Measurements from ENCODE around the gene TLR9. TPM values are rescaled to one million over a fixed set of nuclear protein-coding genes. Genes with fewer than 3 reads are reported as not detected.
"Not testable (repeated sequence)": the region's sequence is repeated elsewhere in the genome, so short reads cannot be mapped to it uniquely, and the experiment has no call there.

TLR9 gene
- polyA plus RNA-seq (2013, experiment 1 of 2) = 0.15 TPM
- polyA plus RNA-seq (2013, experiment 2 of 2) = not detected

GRCh38 chr3:52225452-52226228, at the start of gene TLR9:
TLR9 (minus strand) TSS chr3:52225645; CDS start chr3:52225529, 116 bp downstream.
- 92 to 98% methylated on average over 4 to 5 of the region's 9 CpGs for WGBS, 2 experiments (ENCODE audit: insufficient coverage in 2 of 2)
- Histone ChIP-seq H3K4me1 (ENCODE audit: control insufficient read depth, insufficient read depth, low read length, poor library complexity, severe bottlenecking) (no peaks in the 10 kb centered on the region), H3K36me3 (ENCODE audit: control insufficient read depth, insufficient read depth, low read length) (peaks cover 25% of the 10 kb centered on the region), H3K27ac (ENCODE audit: low read depth, low read length, severe bottlenecking) (no peak within 1 kb of the TSS), H3K4me3 (ENCODE audit: extremely low read depth, insufficient read depth, low read length, poor library complexity, severe bottlenecking) (no peak within 1 kb of the TSS), H3K9me3 (ENCODE audit: control insufficient read depth, low read length) (no peaks in the 10 kb centered on the region)

GRCh38 chr3:52274781-52275180, 49.3 kb upstream of the TLR9 start:
- WGBS, 2 experiments (ENCODE audit: insufficient coverage in 2 of 2) = 91 to 98% methylated on average over 9 to 13 of the region's 18 CpGs
- not testable (repeated sequence) for H3K27ac ChIP-seq (ENCODE audit: low read depth, low read length, severe bottlenecking); H3K4me1 ChIP-seq (ENCODE audit: control insufficient read depth, insufficient read depth, low read length, poor library complexity, severe bottlenecking); H3K9me3 ChIP-seq (ENCODE audit: control insufficient read depth, low read length); H3K4me3 ChIP-seq (ENCODE audit: extremely low read depth, insufficient read depth, low read length, poor library complexity, severe bottlenecking)
- peaks cover 57% of the 10 kb centered on the region for H3K36me3 ChIP-seq (ENCODE audit: control insufficient read depth, insufficient read depth, low read length)

- H3K4me1 ChIP-seq (ENCODE audit: control insufficient read depth, insufficient read depth, low read length, poor library complexity, severe bottlenecking) = peaks cover 3% of the 10 kb centered on the region
- no peak overlapping the region for H3K27ac ChIP-seq (ENCODE audit: low read depth, low read length, severe bottlenecking)
- no peak overlapping the region for H3K4me3 ChIP-seq (ENCODE audit: extremely low read depth, insufficient read depth, low read length, poor library complexity, severe bottlenecking)
- WGBS, 2 experiments (ENCODE audit: insufficient coverage in 2 of 2) = no CpG with 5 or more reads among the region's 3 CpGs
- H3K9me3 ChIP-seq (ENCODE audit: control insufficient read depth, low read length) = no peaks in the 10 kb centered on the region
- peaks cover 77% of the 10 kb centered on the region for H3K36me3 ChIP-seq (ENCODE audit: control insufficient read depth, insufficient read depth, low read length)
Measured at GRCh38 chr3:52272831-52273230, 47.4 kb upstream of the TLR9 start.

GRCh38 chr3:52272172-52272571, 46.7 kb upstream of the TLR9 start:
- H3K36me3 ChIP-seq (ENCODE audit: control insufficient read depth, insufficient read depth, low read length) = peaks cover 84% of the 10 kb centered on the region

GRCh38 chr3:52270252-52270754, 44.9 kb upstream of the TLR9 start:
- 94 to 95% methylated on average over 8 to 9 of the region's 9 CpGs for WGBS, 2 experiments (ENCODE audit: insufficient coverage in 2 of 2)
- peaks cover 94% of the 10 kb centered on the region for H3K36me3 ChIP-seq (ENCODE audit: control insufficient read depth, insufficient read depth, low read length)
- H3K4me3 ChIP-seq (ENCODE audit: extremely low read depth, insufficient read depth, low read length, poor library complexity, severe bottlenecking) = no peak overlapping the region
- H3K27ac ChIP-seq (ENCODE audit: low read depth, low read length, severe bottlenecking) = no peak overlapping the region
- H3K4me1 ChIP-seq (ENCODE audit: control insufficient read depth, insufficient read depth, low read length, poor library complexity, severe bottlenecking) = no peaks in the 10 kb centered on the region
- H3K9me3 ChIP-seq (ENCODE audit: control insufficient read depth, low read length) = no peaks in the 10 kb centered on the region

More at GRCh38 chr3:52272172-52272571, 46.7 kb upstream of the TLR9 start:
- not testable (repeated sequence) for H3K4me1 ChIP-seq (ENCODE audit: control insufficient read depth, insufficient read depth, low read length, poor library complexity, severe bottlenecking); H3K9me3 ChIP-seq (ENCODE audit: control insufficient read depth, low read length); H3K27ac ChIP-seq (ENCODE audit: low read depth, low read length, severe bottlenecking); H3K4me3 ChIP-seq (ENCODE audit: extremely low read depth, insufficient read depth, low read length, poor library complexity, severe bottlenecking)
- WGBS, 2 experiments (ENCODE audit: insufficient coverage in 2 of 2) = 100% methylated on average over 1 to 4 of the region's 9 CpGs

GRCh38 chr3:52269776-52270175, 44.3 kb upstream of the TLR9 start:
- Histone ChIP-seq H3K27ac (ENCODE audit: low read depth, low read length, severe bottlenecking) (no peak overlapping the region), H3K4me1 (ENCODE audit: control insufficient read depth, insufficient read depth, low read length, poor library complexity, severe bottlenecking) (no peaks in the 10 kb centered on the region), H3K4me3 (ENCODE audit: extremely low read depth, insufficient read depth, low read length, poor library complexity, severe bottlenecking) (no peak overlapping the region), H3K36me3 (ENCODE audit: control insufficient read depth, insufficient read depth, low read length) (peaks cover 95% of the 10 kb centered on the region), H3K9me3 (ENCODE audit: control insufficient read depth, low read length) (no peaks in the 10 kb centered on the region)
- WGBS, 2 experiments (ENCODE audit: insufficient coverage in 2 of 2) = 97 to 100% methylated on average over 1 to 3 of the region's 3 CpGs

- Histone ChIP-seq H3K36me3 (ENCODE audit: control insufficient read depth, insufficient read depth, low read length) (peaks cover 95% of the 10 kb centered on the region), H3K4me3 (ENCODE audit: extremely low read depth, insufficient read depth, low read length, poor library complexity, severe bottlenecking) (no peak overlapping the region), H3K4me1 (ENCODE audit: control insufficient read depth, insufficient read depth, low read length, poor library complexity, severe bottlenecking) (no peaks in the 10 kb centered on the region), H3K9me3 (ENCODE audit: control insufficient read depth, low read length) (no peaks in the 10 kb centered on the region), H3K27ac (ENCODE audit: low read depth, low read length, severe bottlenecking) (no peak overlapping the region)
- WGBS, 2 experiments (ENCODE audit: insufficient coverage in 2 of 2) = 96 to 100% methylated on average over 3 to 7 of the region's 7 CpGs
Measured at GRCh38 chr3:52268036-52268435, 42.6 kb upstream of the TLR9 start.

GRCh38 chr3:52265387-52265786, 39.9 kb upstream of the TLR9 start:
- Histone ChIP-seq H3K4me3 (ENCODE audit: extremely low read depth, insufficient read depth, low read length, poor library complexity, severe bottlenecking) (no peak overlapping the region), H3K4me1 (ENCODE audit: control insufficient read depth, insufficient read depth, low read length, poor library complexity, severe bottlenecking) (no peaks in the 10 kb centered on the region), H3K27ac (ENCODE audit: low read depth, low read length, severe bottlenecking) (no peak overlapping the region), H3K36me3 (ENCODE audit: control insufficient read depth, insufficient read depth, low read length) (peaks cover 100% of the 10 kb centered on the region), H3K9me3 (ENCODE audit: control insufficient read depth, low read length) (no peaks in the 10 kb centered on the region)
- WGBS, 2 experiments (ENCODE audit: insufficient coverage in 2 of 2) = 84 to 89% methylated on average over 5 to 6 of the region's 6 CpGs

GRCh38 chr3:52262447-52262846, 37.0 kb upstream of the TLR9 start:
- no peaks in the 10 kb centered on the region for H3K9me3 ChIP-seq (ENCODE audit: control insufficient read depth, low read length)
- peaks cover 2% of the 10 kb centered on the region for H3K4me1 ChIP-seq (ENCODE audit: control insufficient read depth, insufficient read depth, low read length, poor library complexity, severe bottlenecking)
- H3K4me3 ChIP-seq (ENCODE audit: extremely low read depth, insufficient read depth, low read length, poor library complexity, severe bottlenecking) = no peak overlapping the region
- H3K27ac ChIP-seq (ENCODE audit: low read depth, low read length, severe bottlenecking) = no peak overlapping the region
- peaks cover 100% of the 10 kb centered on the region for H3K36me3 ChIP-seq (ENCODE audit: control insufficient read depth, insufficient read depth, low read length)

- H3K27ac ChIP-seq (ENCODE audit: low read depth, low read length, severe bottlenecking) = no peak overlapping the region
- 80 to 84% methylated on average over 3 to 4 of the region's 4 CpGs for WGBS, 2 experiments (ENCODE audit: insufficient coverage in 2 of 2)
Measured at GRCh38 chr3:52259448-52259847, 34.0 kb upstream of the TLR9 start.

GRCh38 chr3:52259035-52259434, 33.6 kb upstream of the TLR9 start:
- Histone ChIP-seq H3K36me3 (ENCODE audit: control insufficient read depth, insufficient read depth, low read length) (peaks cover 100% of the 10 kb centered on the region), H3K4me1 (ENCODE audit: control insufficient read depth, insufficient read depth, low read length, poor library complexity, severe bottlenecking) (peaks cover 2% of the 10 kb centered on the region), H3K9me3 (ENCODE audit: control insufficient read depth, low read length) (no peaks in the 10 kb centered on the region), H3K27ac (ENCODE audit: low read depth, low read length, severe bottlenecking) (no peak overlapping the region), H3K4me3 (ENCODE audit: extremely low read depth, insufficient read depth, low read length, poor library complexity, severe bottlenecking) (no peak overlapping the region)
- no CpG with 5 or more reads among the region's 1 CpG for WGBS, 2 experiments (ENCODE audit: insufficient coverage in 2 of 2)

More at GRCh38 chr3:52259448-52259847, 34.0 kb upstream of the TLR9 start:
- H3K9me3 ChIP-seq (ENCODE audit: control insufficient read depth, low read length) = no peaks in the 10 kb centered on the region
- H3K36me3 ChIP-seq (ENCODE audit: control insufficient read depth, insufficient read depth, low read length) = peaks cover 100% of the 10 kb centered on the region
- H3K4me1 ChIP-seq (ENCODE audit: control insufficient read depth, insufficient read depth, low read length, poor library complexity, severe bottlenecking) = peaks cover 2% of the 10 kb centered on the region
- no peak overlapping the region for H3K4me3 ChIP-seq (ENCODE audit: extremely low read depth, insufficient read depth, low read length, poor library complexity, severe bottlenecking)
